ENCODE measurements around the gene PQBP1. TPM values are rescaled to one million over a fixed set of nuclear protein-coding genes. Genes with fewer than 3 reads are reported as not detected.
A peak's percentile ranks its signal among the peaks of the same experiment; 100 is the strongest.

The PQBP1 gene
- total RNA-seq, 2 experiments from 2014 or later, result 58.2 to 61.0 TPM

DNA sequence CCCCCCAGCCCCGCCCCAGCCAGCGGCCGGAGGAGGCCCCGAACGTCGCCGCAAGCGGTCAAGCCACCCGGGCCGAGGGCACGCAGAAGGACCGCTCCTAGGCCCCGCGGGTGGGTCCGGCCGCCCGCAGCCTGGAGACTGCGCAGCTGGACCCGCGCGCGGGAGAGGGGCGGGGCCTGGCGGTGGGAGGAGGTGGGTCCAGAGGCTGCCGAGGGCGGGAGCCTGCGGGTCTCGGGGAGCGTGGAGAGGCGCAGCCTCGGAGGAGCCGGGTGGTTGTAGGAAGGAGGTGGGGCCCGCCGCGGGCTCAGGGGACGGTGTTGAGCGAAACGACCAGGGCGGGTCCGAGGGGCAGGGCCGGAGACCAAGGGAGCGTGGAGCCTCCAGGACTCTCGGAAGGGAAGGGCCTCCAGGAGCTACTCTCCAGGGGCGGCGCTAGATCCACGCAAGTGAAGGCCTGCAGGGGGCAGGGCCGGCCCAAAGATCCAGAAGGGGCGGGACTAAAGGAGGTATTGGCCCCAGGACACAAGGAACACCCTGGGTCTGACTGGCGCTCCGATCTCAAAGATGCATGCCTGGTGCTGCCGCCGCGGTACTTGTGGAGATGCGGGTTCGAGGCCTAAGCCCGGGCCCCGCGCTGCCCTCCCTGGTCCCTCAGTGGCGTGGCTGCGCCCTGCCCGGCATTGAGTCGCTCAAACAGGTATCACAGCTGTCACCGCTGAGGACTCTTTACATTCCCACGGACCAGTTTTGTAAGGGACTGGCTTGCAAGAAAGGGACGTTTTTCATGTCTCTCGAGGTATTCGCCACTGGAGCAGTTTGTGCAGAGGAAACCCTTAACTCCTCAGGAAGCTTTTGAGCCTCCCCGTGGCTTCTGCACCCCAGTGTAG, 6.1 kb upstream of the PQBP1 start:
- Mint-ChIP-seq H3K9me3 (no peaks in the 10 kb centered on the region), H3K27me3 (peaks cover 4% of the 10 kb centered on the region)

DNA sequence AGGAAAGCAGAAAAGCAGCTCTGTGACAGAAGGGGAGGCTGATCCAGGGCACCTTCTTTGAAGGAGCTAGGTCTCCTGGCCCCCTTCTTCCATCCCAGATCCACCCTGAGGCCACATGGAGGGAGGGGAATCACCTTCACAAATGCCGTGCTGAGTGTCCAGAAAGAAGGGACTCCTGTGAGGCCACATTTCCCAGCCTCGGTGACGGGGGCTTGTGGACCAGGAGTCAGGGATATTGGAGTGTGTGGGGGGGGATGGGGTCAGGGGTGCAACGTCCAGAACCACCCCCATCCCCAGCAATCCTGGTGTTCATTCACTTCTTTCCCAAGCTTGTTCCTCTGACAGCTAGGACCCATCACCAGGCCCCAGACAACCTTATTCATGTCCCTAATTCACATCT, 4.8 kb upstream of the PQBP1 start:
- DNase-seq, result no peak
- Mint-ChIP-seq H3K9me3 (no peaks in the 10 kb centered on the region), H3K36me3 (peaks cover 4% of the 10 kb centered on the region), H3K27ac (no peak overlapping the region), H3K4me3 (peak overlapping the region; percentile 35), H3K4me1 (peaks cover 18% of the 10 kb centered on the region), H3K27me3 (peaks cover 4% of the 10 kb centered on the region)
- ATAC-seq (ENCODE audit: low read depth), result no peak
- POLR2A ChIA-PET, result interaction anchor here (0.6 to 0.8 kb wide), 2 partner anchors 56 to 217 kb away, joined by 3 read pairs; no protein-coding TSS in a partner anchor

More for the DNA sequence above, 6.1 kb upstream of the PQBP1 start:
- ATAC-seq (ENCODE audit: low read depth) (peak; percentile 88), DNase-seq (peak; percentile 80)
- POLR2A ChIA-PET, result interaction anchor here (0.6 to 1.9 kb wide), 6 partner anchors 20 to 352 kb away, joined by 3 to 9 read pairs (median 4); partner anchors contain the start of genes SLC35A2 and SUV39H1
- H3K4me3 Mint-ChIP-seq, result peak overlapping the region; percentile 95
- H3K36me3 Mint-ChIP-seq, result peaks cover 4% of the 10 kb centered on the region
- H3K27ac Mint-ChIP-seq, result peak overlapping the region; percentile 54
- peaks cover 16% of the 10 kb centered on the region for H3K4me1 Mint-ChIP-seq

DNA sequence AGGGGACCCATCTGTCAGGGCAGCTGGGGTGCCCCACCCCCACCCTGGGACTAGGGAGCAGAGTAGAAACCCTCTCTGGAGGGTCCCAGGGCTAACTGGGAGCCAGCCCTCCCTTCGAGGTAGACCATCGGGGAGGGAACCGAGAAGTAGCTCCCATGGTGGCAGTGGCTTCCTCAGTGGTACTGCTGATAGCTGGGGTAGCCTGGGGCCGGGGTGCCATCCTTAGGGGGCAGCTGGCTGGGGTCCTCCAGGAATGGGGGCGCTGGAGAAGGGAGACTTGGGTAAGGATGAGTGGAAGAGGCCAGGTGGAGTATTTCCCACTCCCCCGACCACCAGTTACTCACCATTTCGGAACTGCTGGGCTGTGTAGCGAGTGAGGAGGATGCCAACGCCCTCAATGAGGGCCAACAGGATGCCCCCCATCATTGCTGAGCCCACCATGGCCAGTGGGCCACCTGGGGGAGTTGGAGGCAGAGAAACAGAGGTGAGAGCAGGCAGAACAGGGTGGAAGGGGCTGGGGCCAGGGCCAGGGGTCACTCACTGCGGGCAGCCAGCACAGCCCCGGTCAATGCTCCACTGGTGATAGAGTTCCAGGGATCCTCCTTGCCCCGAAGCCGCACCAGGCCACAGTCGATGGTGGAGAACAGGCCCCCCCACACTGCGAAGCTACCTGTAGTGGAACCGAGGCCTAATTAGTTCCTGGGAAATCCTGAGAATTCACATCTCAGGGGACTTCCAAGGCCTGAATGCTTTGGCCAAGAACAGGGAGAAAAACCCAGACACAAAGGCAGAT, 4.0 kb upstream of the PQBP1 start:
- ATAC-seq (ENCODE audit: low read depth), result no peak
- no peak for DNase-seq
- POLR2A ChIA-PET, result no interaction called here
- H3K4me3 Mint-ChIP-seq, result no peak overlapping the region
- H3K27me3 Mint-ChIP-seq, result peaks cover 4% of the 10 kb centered on the region
- no peaks in the 10 kb centered on the region for H3K9me3 Mint-ChIP-seq
- H3K36me3 Mint-ChIP-seq, result peaks cover 4% of the 10 kb centered on the region
- peaks cover 18% of the 10 kb centered on the region for H3K4me1 Mint-ChIP-seq
- H3K27ac Mint-ChIP-seq, result no peak overlapping the region

DNA sequence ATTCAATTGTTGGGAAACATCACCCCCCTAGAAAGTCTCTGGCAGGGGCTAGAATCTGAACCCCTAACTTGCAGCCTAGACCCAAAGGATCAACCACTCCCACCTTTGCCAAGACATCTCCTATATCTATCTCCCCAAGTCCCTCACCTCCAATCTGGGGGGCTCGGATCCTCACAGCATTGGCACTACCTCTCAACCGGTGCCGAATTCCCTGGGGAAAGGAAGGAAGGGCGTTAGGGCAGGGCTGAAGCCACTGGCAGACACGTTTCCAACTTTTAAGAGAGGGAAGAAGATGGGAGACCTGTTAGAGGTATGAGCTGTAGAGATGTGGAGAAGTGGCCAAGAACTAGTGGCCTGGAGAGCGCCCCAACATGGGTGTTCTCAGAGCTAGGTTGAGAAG, 2.8 kb upstream of the PQBP1 start:
- no peaks in the 10 kb centered on the region for H3K9me3 Mint-ChIP-seq
- H3K4me3 Mint-ChIP-seq, result no peak overlapping the region
- ATAC-seq (ENCODE audit: low read depth) (no peak), DNase-seq (no peak)
- no peak overlapping the region for H3K27ac Mint-ChIP-seq
- POLR2A ChIA-PET, result no interaction called here
- H3K4me1 Mint-ChIP-seq, result peaks cover 16% of the 10 kb centered on the region
- H3K27me3 Mint-ChIP-seq, result peaks cover 4% of the 10 kb centered on the region
- H3K36me3 Mint-ChIP-seq, result peaks cover 4% of the 10 kb centered on the region

DNA sequence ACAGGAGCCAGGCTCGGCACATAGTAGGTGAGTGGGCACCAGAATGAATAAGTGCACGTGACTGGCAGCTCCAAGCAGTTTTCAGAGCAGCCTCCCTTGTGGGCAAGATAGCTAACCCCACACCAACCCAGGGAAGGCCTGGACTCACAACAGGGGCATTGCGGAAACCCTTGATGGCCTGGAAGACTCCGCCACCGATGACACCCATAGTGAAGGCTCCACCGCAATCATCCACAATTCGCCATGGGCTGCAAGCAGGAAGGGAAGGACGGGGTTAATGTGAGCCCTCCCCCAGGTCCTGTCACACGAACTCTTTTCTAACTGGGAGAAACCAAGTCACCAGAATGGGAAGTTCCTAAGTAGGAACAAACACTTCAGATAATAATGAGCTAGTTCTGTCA, 1.1 kb upstream of the PQBP1 start:
- Mint-ChIP-seq H3K4me3 (peak overlapping the region; percentile 99), H3K9me3 (no peaks in the 10 kb centered on the region), H3K27me3 (no peaks in the 10 kb centered on the region), H3K36me3 (peaks cover 4% of the 10 kb centered on the region), H3K4me1 (peaks cover 8% of the 10 kb centered on the region), H3K27ac (peak overlapping the region; percentile 100)
- no peak for DNase-seq
- no peak for ATAC-seq (ENCODE audit: low read depth)
- POLR2A ChIA-PET, result interaction anchor here (1.2 to 1.9 kb wide), 3 partner anchors 61 to 427 kb away, joined by 3 to 4 read pairs (median 4); partner anchors contain the start of genes SLC38A5 and TBC1D25

DNA sequence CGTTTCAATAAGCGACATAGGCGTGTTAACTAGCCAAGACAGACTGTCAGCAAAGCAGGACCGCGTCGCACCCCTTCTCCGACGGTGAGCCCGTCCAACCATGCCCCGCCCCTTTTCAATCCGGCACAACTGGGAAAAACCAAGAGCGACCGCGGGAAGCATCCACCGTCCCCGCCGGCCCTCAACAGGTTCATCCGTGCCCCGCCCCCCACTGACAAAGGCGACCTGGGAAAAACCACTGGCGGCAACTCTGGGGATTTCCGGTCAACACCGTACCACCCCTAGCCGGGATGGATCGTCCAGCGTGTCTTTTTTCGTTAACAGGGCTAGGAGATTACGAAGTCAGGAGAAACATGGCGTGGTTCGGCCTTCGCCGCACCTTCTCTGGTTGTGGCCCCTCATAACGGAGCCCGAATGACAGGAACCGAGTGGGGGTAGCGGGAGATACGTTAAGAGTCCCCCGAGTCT, 539 bp upstream of the PQBP1 start:
- ATAC-seq (ENCODE audit: low read depth), result peak; percentile 18

DNA sequence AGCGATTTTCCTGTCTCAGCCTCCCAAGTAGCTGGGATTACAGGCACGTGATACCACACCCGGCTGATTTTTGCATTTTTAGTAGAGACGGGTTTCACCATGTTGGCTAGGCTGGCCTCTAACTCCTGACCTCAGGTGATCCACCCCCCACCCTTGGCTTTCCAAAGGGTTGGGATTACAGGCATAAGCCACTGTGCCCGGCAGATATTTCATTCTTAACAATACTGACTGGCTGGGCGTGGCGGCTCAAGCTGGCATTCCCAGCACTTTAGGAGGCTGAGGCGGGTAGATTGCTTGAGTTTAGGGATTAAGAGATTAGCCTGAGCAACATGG, 1.3 kb downstream of the PQBP1 start:
- Mint-ChIP-seq H3K27ac (no peak overlapping the region), H3K9me3 (no peaks in the 10 kb centered on the region)
- POLR2A ChIA-PET, result interaction anchor here (1.8 kb wide), 2 partner anchors 13 to 41 kb away, joined by 8 to 21 read pairs; partner anchors contain the start of gene SLC35A2

More for the DNA sequence above, 539 bp upstream of the PQBP1 start:
- H3K27ac Mint-ChIP-seq, result peak overlapping the region; percentile 100
- peaks cover 5% of the 10 kb centered on the region for H3K36me3 Mint-ChIP-seq
- H3K27me3 Mint-ChIP-seq, result no peaks in the 10 kb centered on the region
- peaks cover 8% of the 10 kb centered on the region for H3K4me1 Mint-ChIP-seq
- POLR2A ChIA-PET, result interaction anchor here (0.6 to 1.9 kb wide), 10 partner anchors 15 to 428 kb away, joined by 3 to 21 read pairs (median 4); partner anchors contain the start of genes GRIPAP1, SLC35A2, SLC38A5 and TBC1D25
- H3K4me3 Mint-ChIP-seq, result peak overlapping the region; percentile 99
- DNase-seq, result peak; percentile 49
- no peaks in the 10 kb centered on the region for H3K9me3 Mint-ChIP-seq

DNA sequence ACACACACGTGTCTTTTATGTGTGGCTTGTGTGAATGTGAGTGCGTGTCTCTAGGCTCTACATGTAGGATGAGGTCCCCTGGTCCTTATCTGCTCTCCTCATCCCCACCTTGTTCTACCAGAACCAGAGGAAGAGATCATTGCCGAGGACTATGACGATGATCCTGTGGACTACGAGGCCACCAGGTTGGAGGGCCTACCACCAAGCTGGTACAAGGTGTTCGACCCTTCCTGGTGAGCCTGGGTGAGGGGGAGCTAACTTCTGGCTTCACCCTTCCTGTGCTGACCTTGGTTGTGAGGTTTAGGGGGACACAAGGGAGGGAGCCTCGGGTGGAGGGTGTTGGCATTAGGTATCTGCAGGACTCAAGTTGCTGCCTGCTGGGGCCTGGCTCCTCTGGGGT, 3.3 kb downstream of the PQBP1 start:
- Mint-ChIP-seq H3K27ac (no peak overlapping the region), H3K36me3 (peaks cover 2% of the 10 kb centered on the region), H3K9me3 (no peaks in the 10 kb centered on the region), H3K4me1 (peaks cover 5% of the 10 kb centered on the region), H3K4me3 (no peak overlapping the region), H3K27me3 (no peaks in the 10 kb centered on the region)
- POLR2A ChIA-PET, result no interaction called here
- no peak for ATAC-seq (ENCODE audit: low read depth)
- DNase-seq, result no peak

More for the DNA sequence above, 1.3 kb downstream of the PQBP1 start:
- Mint-ChIP-seq H3K27me3 (no peaks in the 10 kb centered on the region), H3K4me3 (peak overlapping the region; percentile 37), H3K36me3 (peaks cover 3% of the 10 kb centered on the region), H3K4me1 (peaks cover 8% of the 10 kb centered on the region)
- ATAC-seq (ENCODE audit: low read depth) (no peak), DNase-seq (no peak)

DNA sequence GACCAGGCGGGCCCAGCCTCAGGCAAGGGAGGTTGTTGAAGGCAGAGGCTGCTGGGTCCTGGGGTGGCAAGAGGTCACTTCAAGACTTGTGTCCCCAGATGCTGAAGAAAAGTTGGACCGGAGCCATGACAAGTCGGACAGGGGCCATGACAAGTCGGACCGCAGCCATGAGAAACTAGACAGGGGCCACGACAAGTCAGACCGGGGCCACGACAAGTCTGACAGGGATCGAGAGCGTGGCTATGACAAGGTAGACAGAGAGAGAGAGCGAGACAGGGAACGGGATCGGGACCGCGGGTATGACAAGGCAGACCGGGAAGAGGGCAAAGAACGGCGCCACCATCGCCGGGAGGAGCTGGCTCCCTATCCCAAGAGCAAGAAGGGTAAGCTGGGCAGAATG, 4.4 kb downstream of the PQBP1 start:
- POLR2A ChIA-PET, result no interaction called here
- Mint-ChIP-seq H3K4me1 (no peaks in the 10 kb centered on the region), H3K27ac (no peak overlapping the region), H3K27me3 (no peaks in the 10 kb centered on the region), H3K4me3 (no peak overlapping the region), H3K36me3 (peaks cover 2% of the 10 kb centered on the region), H3K9me3 (no peaks in the 10 kb centered on the region)
- ATAC-seq (ENCODE audit: low read depth) (no peak), DNase-seq (no peak)

DNA sequence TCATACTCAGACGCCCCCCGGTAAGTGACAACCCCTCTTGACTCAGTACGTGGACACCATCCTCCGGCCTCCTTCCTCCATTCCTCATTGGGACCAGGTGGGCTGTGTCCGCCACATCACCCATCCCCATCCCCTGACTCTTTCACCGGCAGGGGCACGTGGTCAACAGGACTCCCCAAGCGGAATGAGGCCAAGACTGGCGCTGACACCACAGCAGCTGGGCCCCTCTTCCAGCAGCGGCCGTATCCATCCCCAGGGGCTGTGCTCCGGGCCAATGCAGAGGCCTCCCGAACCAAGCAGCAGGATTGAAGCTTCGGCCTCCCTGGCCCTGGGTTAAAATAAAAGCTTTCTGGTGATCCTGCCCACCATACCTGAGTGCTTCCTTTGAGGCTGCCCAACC, 5.0 kb downstream of the PQBP1 start:
- ATAC-seq (ENCODE audit: low read depth), result no peak
- H3K36me3 Mint-ChIP-seq, result peaks cover 2% of the 10 kb centered on the region
- H3K27ac Mint-ChIP-seq, result no peak overlapping the region
- H3K9me3 Mint-ChIP-seq, result no peaks in the 10 kb centered on the region
- POLR2A ChIA-PET, result no interaction called here
- H3K4me3 Mint-ChIP-seq, result no peak overlapping the region
- no peaks in the 10 kb centered on the region for H3K27me3 Mint-ChIP-seq
- no peaks in the 10 kb centered on the region for H3K4me1 Mint-ChIP-seq
- DNase-seq, result no peak

DNA sequence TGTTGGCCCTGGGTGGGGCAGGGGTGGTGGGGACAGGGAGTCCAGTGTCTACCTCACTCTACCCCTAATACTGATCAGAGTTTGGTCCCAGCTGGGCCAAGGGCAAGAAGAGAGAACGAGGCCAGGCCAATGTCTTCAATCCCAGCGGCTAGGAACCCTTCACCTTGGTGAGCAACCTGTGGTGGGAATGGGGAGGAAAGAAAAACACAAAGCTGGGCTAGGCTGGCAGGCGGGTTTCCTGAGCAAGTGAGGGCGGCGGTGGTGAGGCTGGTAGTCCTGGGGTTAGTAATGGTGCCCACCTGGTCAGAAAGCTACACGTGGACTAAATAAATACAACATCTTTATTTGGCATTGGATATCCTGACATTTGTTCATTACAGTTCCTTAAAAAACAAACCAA, 5.6 kb downstream of the PQBP1 start:
- Mint-ChIP-seq H3K9me3 (no peaks in the 10 kb centered on the region), H3K4me1 (no peaks in the 10 kb centered on the region), H3K4me3 (no peak overlapping the region), H3K27me3 (no peaks in the 10 kb centered on the region), H3K36me3 (peaks cover 2% of the 10 kb centered on the region), H3K27ac (no peak overlapping the region)
- POLR2A ChIA-PET, result no interaction called here
- ATAC-seq (ENCODE audit: low read depth), result no peak
- DNase-seq, result no peak

DNA sequence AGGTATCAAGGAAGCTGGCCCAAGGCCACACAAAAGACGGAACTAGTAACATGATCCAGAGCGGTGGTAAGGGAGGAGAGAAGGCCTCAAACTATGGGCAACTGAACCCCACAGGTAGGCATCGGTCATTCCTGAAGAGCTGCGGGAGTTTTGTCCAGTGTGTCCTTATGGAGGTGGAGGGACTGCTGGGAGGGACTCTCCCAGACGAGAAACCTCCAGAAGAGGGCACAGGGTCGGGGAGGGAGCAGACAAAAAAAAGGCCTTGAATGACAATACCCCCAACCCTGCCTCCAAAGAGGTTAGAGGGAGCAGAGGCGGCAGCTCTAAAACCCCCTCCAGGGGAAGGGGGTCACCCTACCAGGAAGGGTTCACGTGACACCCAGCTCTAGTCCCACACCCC, 6.5 kb downstream of the PQBP1 start:
- no peak overlapping the region for H3K27ac Mint-ChIP-seq
- no peaks in the 10 kb centered on the region for H3K9me3 Mint-ChIP-seq
- ATAC-seq (ENCODE audit: low read depth) (no peak), DNase-seq (no peak)
- H3K27me3 Mint-ChIP-seq, result no peaks in the 10 kb centered on the region
- peaks cover 2% of the 10 kb centered on the region for H3K36me3 Mint-ChIP-seq
- H3K4me1 Mint-ChIP-seq, result peaks cover 2% of the 10 kb centered on the region
- POLR2A ChIA-PET, result no interaction called here
- no peak overlapping the region for H3K4me3 Mint-ChIP-seq

DNA sequence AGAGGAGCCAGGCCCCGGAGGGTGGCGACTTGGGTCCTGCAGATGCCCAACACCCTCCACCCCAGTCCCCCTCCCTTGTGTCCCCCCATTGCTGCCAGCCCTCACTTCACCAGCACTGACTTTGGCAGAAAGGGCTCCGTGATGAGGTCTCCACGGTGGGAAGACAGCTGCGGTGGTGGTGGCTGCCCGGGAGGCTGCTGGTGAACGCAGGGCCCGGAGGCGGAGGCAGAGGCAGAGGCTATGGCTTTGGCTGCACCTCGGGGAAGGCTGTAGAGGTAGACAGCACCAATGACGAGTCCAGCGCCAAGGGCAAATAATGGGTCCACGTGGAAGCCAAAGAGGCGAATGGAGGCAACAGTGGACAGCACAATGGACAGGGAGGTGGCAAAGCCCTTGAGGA, 6.9 kb downstream of the PQBP1 start:
- POLR2A ChIA-PET, result no interaction called here
- no peaks in the 10 kb centered on the region for H3K9me3 Mint-ChIP-seq

More for the DNA sequence above, 6.9 kb downstream of the PQBP1 start:
- H3K4me1 Mint-ChIP-seq, result peaks cover 2% of the 10 kb centered on the region
- no peak overlapping the region for H3K4me3 Mint-ChIP-seq
- DNase-seq, result no peak
- H3K27me3 Mint-ChIP-seq, result no peaks in the 10 kb centered on the region
- peaks cover 2% of the 10 kb centered on the region for H3K36me3 Mint-ChIP-seq
- H3K27ac Mint-ChIP-seq, result no peak overlapping the region
- ATAC-seq (ENCODE audit: low read depth), result no peak

All from activated naive CD8-positive, alpha-beta T cell treated with anti-CD3 and anti-CD28 coated beads, Interleukin-2, amount 10 ng/mL, durations not matched to agents 7 days and 5 days (primary cell).